H1 (cell line): Measurements from ENCODE around the gene BNC2. TPM values are rescaled to one million over a fixed set of nuclear protein-coding genes. Genes with fewer than 3 reads are reported as not detected.

Experiments used
- CTCF ChIA-PET: fragments of 300-600 bp; sonication (Branson Sonifier 250); formaldehyde crosslinking; loops from one replicate; lab custom pipeline; 2021; ENCODE audit not compliant: partially characterized antibody; lab: Charles Lee
- POLR2A ChIA-PET: fragments of 300-600 bp; sonication (Branson Sonifier 250); formaldehyde crosslinking; loops from one replicate; lab custom pipeline; 2021; ENCODE audit warnings: inconsistent platforms; ENCODE audit not compliant: partially characterized antibody; lab: Charles Lee
- DNase-seq, 2 experiments: peaks; one replicate each; pipeline versions ENCODE4 v3.0.0 to v3.0.0-alpha.2; 2010 to 2022; ENCODE audit warnings: low spot score in 2 of 2, low read depth in 1 of 2, mixed read lengths in 1 of 2
- FAIRE-seq: peaks from 2 replicates; lab custom pipeline; 2011; peaks lifted over from hg19 to GRCh38; lab: Jason Lieb, UNC
- H2AFZ ChIP-seq: 2 replicates; pipeline ENCODE4 v1.8.1; 2012; ENCODE audit warnings: low read length, inconsistent platforms
- H2AK5ac ChIP-seq: 2 replicates; pipeline ENCODE4 v1.6.1; 2013; ENCODE audit warnings: low read depth, low read length
- H2BK120ac ChIP-seq: replicated peaks from 2 replicates; pipeline ENCODE3; 2013; ENCODE audit warnings: low read depth, low read length, inconsistent platforms
- H2BK12ac ChIP-seq: 2 replicates; pipeline ENCODE4 v1.6.1; 2013; ENCODE audit warnings: low read depth, low read length
- H2BK15ac ChIP-seq: 2 replicates; pipeline ENCODE4 v1.6.1; 2013; ENCODE audit warnings: low read length
- H2BK20ac ChIP-seq: 2 replicates; pipeline ENCODE4 v1.6.1; 2013; ENCODE audit warnings: low read length
- H2BK5ac ChIP-seq: 2 replicates; pipeline ENCODE4 v1.6.1; 2013; ENCODE audit warnings: low read depth, low read length
- H3K14ac ChIP-seq: 2 replicates; pipeline ENCODE4 v1.6.1; 2013; ENCODE audit warnings: inconsistent platforms; ENCODE audit not compliant: insufficient read length
- H3K18ac ChIP-seq: 2 replicates; pipeline ENCODE4 v1.6.1; 2013; ENCODE audit warnings: low read length; ENCODE audit errors: extremely low read depth
- H3K23ac ChIP-seq: 2 replicates; pipeline ENCODE4 v1.6.1; 2013; ENCODE audit warnings: inconsistent platforms; ENCODE audit not compliant: insufficient read length
- H3K23me2 ChIP-seq: 2 replicates; pipeline ENCODE4 v1.6.1; 2013; ENCODE audit warnings: low read depth, low read length
- H3K27ac ChIP-seq: 2 replicates; pipeline ENCODE4 v1.6.1; 2011; ENCODE audit warnings: low read depth, low read length, inconsistent platforms
- H3K27me3 ChIP-seq, 4 experiments: replicated peaks in 1 of 4; 1 replicate in 1 of 4; 2 replicates in 3 of 4; pipeline versions ENCODE4 v1.6.1 to v1.8.1; 2011 to 2013; ENCODE audit warnings: low read length in 3 of 4, mild to moderate bottlenecking in 3 of 4, inconsistent platforms in 2 of 4, mixed read lengths in 2 of 4, moderate library complexity in 1 of 4; ENCODE audit not compliant: control insufficient read depth in 3 of 4, insufficient read depth in 3 of 4; ENCODE audit errors: extremely low read depth in 1 of 4
- H3K36me3 ChIP-seq, 4 experiments: 2 replicates each; pipeline versions ENCODE4 v1.6.1 to v1.8.1; 2011 to 2013; ENCODE audit warnings: mild to moderate bottlenecking in 4 of 4, low read length in 3 of 4, moderate library complexity in 2 of 4, control low read depth in 1 of 4, inconsistent platforms in 1 of 4; ENCODE audit not compliant: insufficient read depth in 4 of 4, control insufficient read depth in 2 of 4
- H3K4ac ChIP-seq: replicated peaks from 2 replicates; pipeline ENCODE3; 2013; ENCODE audit warnings: low read length, low read depth, mixed read lengths, inconsistent platforms; ENCODE audit not compliant: insufficient read length
- H3K4me1 ChIP-seq, 4 experiments: replicated peaks in 1 of 4; 1 replicate in 1 of 4; 2 replicates in 3 of 4; pipeline versions ENCODE4 v1.6.1 to v1.8.1; 2011 to 2013; ENCODE audit warnings: low read length in 3 of 4, inconsistent platforms in 2 of 4, mixed read lengths in 1 of 4; ENCODE audit not compliant: insufficient read depth in 4 of 4, control insufficient read depth in 3 of 4
- H3K4me2 ChIP-seq, 2 experiments: 2 replicates each; pipeline versions ENCODE4 v1.6.1 to v1.8.1; 2011 to 2013; ENCODE audit warnings: low read depth in 2 of 2, low read length in 2 of 2, control low read depth in 1 of 2, inconsistent platforms in 1 of 2, mild to moderate bottlenecking in 1 of 2; ENCODE audit not compliant: insufficient read depth in 1 of 2
- H3K4me3 ChIP-seq, 4 experiments: fragments of 200-600, 300-600 bp in 1 of 4; sonication (generic), shearing (Covaris generic), sonication (Bioruptor Twin) in 1 of 4; 2 replicates each; pipeline versions ENCODE4 v1.5.1 to v1.8.1; 2011 to 2016; ENCODE audit warnings: low read length in 4 of 4, low read depth in 3 of 4, control low read depth in 2 of 4, inconsistent platforms in 2 of 4, mild to moderate bottlenecking in 2 of 4, mixed read lengths in 1 of 4, moderate library complexity in 1 of 4; ENCODE audit not compliant: insufficient read depth in 2 of 4; ENCODE audit errors: extremely low read depth in 1 of 4
- H3K56ac ChIP-seq: replicated peaks from 2 replicates; pipeline ENCODE3; 2013; ENCODE audit warnings: low read depth, mild to moderate bottlenecking, mixed read lengths, low read length, inconsistent platforms; ENCODE audit not compliant: insufficient read length
- H3K79me1 ChIP-seq: 2 replicates; pipeline ENCODE4 v1.6.1; 2013; ENCODE audit warnings: low read depth, low read length, control low read depth
- H3K79me2 ChIP-seq, 2 experiments: 2 replicates each; pipeline versions ENCODE4 v1.6.1 to v1.8.1; 2012 to 2013; ENCODE audit warnings: low read length in 2 of 2, mild to moderate bottlenecking in 2 of 2, inconsistent platforms in 1 of 2; ENCODE audit not compliant: insufficient read depth in 2 of 2, control insufficient read depth in 1 of 2
- H3K9ac ChIP-seq, 4 experiments: replicated peaks in 1 of 4; 1 replicate in 1 of 4; 2 replicates in 3 of 4; pipeline versions ENCODE4 v1.6.1 to v1.8.1; 2011 to 2013; ENCODE audit warnings: low read depth in 3 of 4, low read length in 3 of 4, control low read depth in 2 of 4, mild to moderate bottlenecking in 2 of 4, moderate library complexity in 2 of 4, inconsistent platforms in 1 of 4; ENCODE audit errors: extremely low read depth in 1 of 4
- H3K9me3 ChIP-seq, 2 experiments: 2 replicates each; pipeline versions ENCODE4 v1.6.1 to v1.8.1; 2012 to 2013; ENCODE audit warnings: mild to moderate bottlenecking in 2 of 2, moderate library complexity in 2 of 2, control low read depth in 1 of 2, inconsistent platforms in 1 of 2, low read depth in 1 of 2, low read length in 1 of 2, mixed read lengths in 1 of 2; ENCODE audit not compliant: insufficient read depth in 2 of 2
- H4K20me1 ChIP-seq, 2 experiments: replicated peaks in 1 of 2; 2 replicates each; pipeline versions ENCODE3 to v1.8.1; 2011 to 2013; ENCODE audit warnings: inconsistent platforms in 2 of 2, low read length in 2 of 2, mild to moderate bottlenecking in 1 of 2; ENCODE audit not compliant: insufficient read depth in 2 of 2, control insufficient read depth in 1 of 2
- H4K5ac ChIP-seq: 2 replicates; pipeline ENCODE4 v1.6.1; 2013; ENCODE audit warnings: low read length, low read depth, mixed read lengths, inconsistent platforms; ENCODE audit not compliant: insufficient read length
- H4K8ac ChIP-seq: 2 replicates; pipeline ENCODE4 v1.8.0; 2013; ENCODE audit warnings: mild to moderate bottlenecking, moderate library complexity, low read length, inconsistent platforms; ENCODE audit not compliant: insufficient read depth; ENCODE audit errors: extremely low read depth
- H4K91ac ChIP-seq: replicated peaks from 2 replicates; pipeline ENCODE3; 2013; ENCODE audit warnings: low read length, mixed read lengths, inconsistent platforms; ENCODE audit not compliant: insufficient read length
- PHF8 ChIP-seq: fragments of 200-600 bp; sonication (generic); conservative IDR thresholded peaks from 2 replicates; pipeline ENCODE4 v1.7.1; 2012; ENCODE audit warnings: low read depth, mild to moderate bottlenecking, inconsistent platforms, low read length, moderate library complexity
- POU5F1 ChIP-seq: IDR thresholded peaks from 2 replicates; pipeline ENCODE4 v1.6.1; 2011; ENCODE audit warnings: low read depth, mild to moderate bottlenecking, low read length, moderate library complexity
- WGBS, 2 experiments: shearing (Covaris generic) in 1 of 2; methylation state at CpG; one replicate each; pipeline versions ENCODE4 v1.1.6 to v1.1.7; 2013 to 2015; ENCODE audit warnings: low lambda C conversion rate in 2 of 2, mixed read lengths in 2 of 2, inconsistent platforms in 1 of 2, low coverage in 1 of 2, missing lambda C conversion rate in 1 of 2; ENCODE audit not compliant: insufficient replicate concordance in 2 of 2, insufficient coverage in 1 of 2, insufficient read length in 1 of 2; ENCODE audit errors: extremely low coverage in 1 of 2, missing lambda C conversion rate in 1 of 2; 5-methylcytosine and 5-hydroxymethylcytosine counted together
- polyA plus RNA-seq, 7 experiments: library from polyadenylated mRNA; depleted of rRNA in 3 of 7; stranded (reverse) in 5 of 7; unstranded in 2 of 7; fragments of >200 nt in 5 of 7; fragments of 200-250 nt in 2 of 7; gene quantifications; 1 replicate in 5 of 7; 2 replicates in 1 of 7; 4 replicates in 1 of 7; pipeline versions ENCODE4 v1.2.1 to v1.2.3, GENCODE V29; 2011 to 2013; ENCODE audit warnings: missing spikeins in 2 of 7, mixed read lengths in 2 of 7
- total RNA-seq: library from RNA; stranded (reverse); fragmentation: NEBNext Ultra II Directional; extraction: Animal tissue kit (Norgen Biotek cat#: 25700); gene quantifications from 2 replicates; pipeline ENCODE4 v1.2.1, GENCODE V29; 2021

Gene BNC2
- total and polyA plus RNA-seq, 2 of the 8 experiments (the other 6 are each of a cell fraction or from before 2014, with no cell fraction given) = 16.0 to 26.8 TPM

DNA sequence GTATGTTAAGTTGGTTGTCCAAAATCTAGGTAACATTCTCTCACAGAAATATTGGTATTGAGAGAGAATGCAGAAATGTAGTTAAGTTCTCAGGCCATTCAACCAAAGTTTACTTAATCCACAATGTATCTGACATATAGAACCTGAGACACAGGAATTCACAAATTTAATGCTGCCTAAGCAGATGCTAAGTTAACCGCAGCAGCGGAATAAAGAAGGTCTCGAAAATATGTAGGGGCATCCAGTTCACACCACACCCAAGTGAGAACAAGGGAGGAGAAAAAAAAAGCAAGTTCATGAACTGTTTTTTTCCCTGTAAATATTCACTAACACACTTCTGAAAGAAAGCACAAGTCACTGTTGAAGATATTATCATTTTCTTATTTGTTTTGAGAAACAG lies 194.0 kb downstream of the BNC2 start:
- Histone ChIP-seq H2BK120ac (no peak overlapping the region), H3K18ac (no peak overlapping the region), H2BK20ac (no peak overlapping the region), H3K27me3 (no peaks in the 10 kb centered on the region), H3K23me2 (no peaks in the 10 kb centered on the region), H3K56ac (no peak overlapping the region), H4K91ac (no peak overlapping the region), H2AFZ (no peak overlapping the region), H4K5ac (no peak overlapping the region), H3K14ac (no peak overlapping the region), H3K4me1 (peaks cover 0 to 3% (median under 1%) of the 10 kb centered on the region in 4 experiments; a peak in 2 of 7 replicates), H2AK5ac (no peak overlapping the region), H3K9ac (no peak overlapping the region), H2BK5ac (no peak overlapping the region), H3K9me3 (no peaks in the 10 kb centered on the region), H3K27ac (no peak overlapping the region), H3K4me2 (no peak overlapping the region), H3K36me3 (no peaks in the 10 kb centered on the region), H3K79me2 (no peaks in the 10 kb centered on the region; a peak in 1 of 4 replicates), H3K4me3 (no peak overlapping the region), H2BK12ac (no peak overlapping the region), H4K20me1 (no peaks in the 10 kb centered on the region), H2BK15ac (no peak overlapping the region), H3K23ac (no peak overlapping the region), H3K4ac (no peak overlapping the region), H3K79me1 (no peaks in the 10 kb centered on the region), H4K8ac (no peak overlapping the region)
- FAIRE-seq = no peak
- ChIA-PET POLR2A (no interaction called here), CTCF (interaction anchor here (0.7 kb wide), 1 partner anchor 713 kb away, joined by 3 read pairs; no protein-coding TSS in a partner anchor)
- 93% methylated on average over 3 of the region's 3 CpGs; no CpG with 5 or more reads in 1 of the 2 experiments for WGBS, 2 experiments
- TF ChIP-seq POU5F1 (no peak), PHF8 (no peak)
- no peak for DNase-seq
